Neural progenitor cell (in vitro differentiated cells): ENCODE data around the gene GMCL2. TPM values are rescaled to one million over a fixed set of nuclear protein-coding genes. Genes with fewer than 3 reads are reported as not detected.

Experiments
- DNase-seq: peaks from one replicate; pipeline ENCODE4 v3.0.0-alpha.2; 2016; ENCODE audit warnings: low spot score
- H2AFZ ChIP-seq: fragments of 200-600 bp; sonication (generic); replicated peaks from 2 replicates; pipeline ENCODE4 v1.6.1; 2016; ENCODE audit warnings: antibody characterized with exemption
- H3F3A ChIP-seq: fragments of 200-600 bp; sonication (generic); 2 replicates; pipeline ENCODE4 v1.6.1; 2016; ENCODE audit warnings: antibody characterized with exemption, low read depth
- H3K27ac ChIP-seq: fragments of 200-600 bp; sonication (generic); 2 replicates; pipeline ENCODE4 v1.5.1; 2016; ENCODE audit warnings: mild to moderate bottlenecking
- H3K27me3 ChIP-seq: fragments of 200-600 bp; sonication (generic); 2 replicates; pipeline ENCODE4 v1.6.1; 2016; ENCODE audit warnings: mild to moderate bottlenecking, moderate library complexity
- H3K36me3 ChIP-seq: fragments of 200-600 bp; sonication (generic); 2 replicates; pipeline ENCODE4 v1.5.1; 2016
- H3K4me1 ChIP-seq: fragments of 200-600 bp; sonication (generic); 2 replicates; pipeline ENCODE4 v1.6.1; 2016; ENCODE audit warnings: mixed run types
- H3K4me2 ChIP-seq: fragments of 200-600 bp; sonication (generic); 2 replicates; pipeline ENCODE4 v1.6.1; 2016
- H3K4me3 ChIP-seq: fragments of 200-600 bp; sonication (generic); 2 replicates; pipeline ENCODE4 v1.5.1; 2016
- H3K79me2 ChIP-seq: fragments of 200-600 bp; sonication (generic); 2 replicates; pipeline ENCODE4 v1.6.1; 2016; ENCODE audit warnings: low read depth
- H3K9ac ChIP-seq: fragments of 200-600 bp; sonication (generic); 2 replicates; pipeline ENCODE4 v1.6.1; 2016
- H3K9me3 ChIP-seq: fragments of 200-600 bp; sonication (generic); 2 replicates; pipeline ENCODE4 v1.5.1; 2016; ENCODE audit warnings: low read depth
- H4K20me1 ChIP-seq: fragments of 200-600 bp; sonication (generic); 2 replicates; pipeline ENCODE4 v1.6.1; 2016; ENCODE audit warnings: low read depth
- H3K27ac Mint-ChIP-seq: 3 replicates; pipeline ENCODE4 v1.8.0; 2021; ENCODE audit warnings: mixed read lengths
- H3K27me3 Mint-ChIP-seq: 2 replicates; pipeline ENCODE4 v1.8.0; 2022; ENCODE audit warnings: low read depth, mild to moderate bottlenecking, inconsistent platforms, moderate library complexity, mixed read lengths; ENCODE audit not compliant: insufficient read depth
- H3K36me3 Mint-ChIP-seq: 3 replicates; pipeline ENCODE4 v1.8.0; 2021; ENCODE audit warnings: mixed read lengths
- H3K4me1 Mint-ChIP-seq: 3 replicates; pipeline ENCODE4 v1.8.0; 2021; ENCODE audit warnings: mixed read lengths
- H3K4me3 Mint-ChIP-seq: 3 replicates; pipeline ENCODE4 v1.8.0; 2021; ENCODE audit warnings: mild to moderate bottlenecking, moderate library complexity, mixed read lengths
- H3K9me3 Mint-ChIP-seq: 3 replicates; pipeline ENCODE4 v1.8.0; 2020; ENCODE audit warnings: mixed read lengths
- EZH2 ChIP-seq: fragments of 200-600 bp; sonication (generic); IDR thresholded peaks from 2 replicates; pipeline ENCODE4 v1.6.1; 2017; ENCODE audit warnings: antibody characterized with exemption, mild to moderate bottlenecking, moderate library complexity
- EZH2phosphoT487 ChIP-seq: fragments of 200-600 bp; sonication (generic); IDR thresholded peaks from 2 replicates; pipeline ENCODE4 v1.6.1; 2017; ENCODE audit warnings: antibody characterized with exemption
- total RNA-seq: library from RNA; depleted of rRNA; stranded (reverse); fragments of >200 nt; gene quantifications from 2 replicates; pipeline ENCODE4 v1.2.3, GENCODE V29; 2015; ENCODE audit warnings: low replicate concordance
- TF ChIP-seq, protein P1 (sequence below): fragments of 200-600 bp; sonication (generic); IDR thresholded peaks from 2 replicates; pipeline ENCODE4 v1.5.1; 2017; ENCODE audit warnings: antibody characterized with exemption, mild to moderate bottlenecking

The GMCL2 gene
- total RNA-seq, 1 donor from 2014 or later: not detected

DNA sequence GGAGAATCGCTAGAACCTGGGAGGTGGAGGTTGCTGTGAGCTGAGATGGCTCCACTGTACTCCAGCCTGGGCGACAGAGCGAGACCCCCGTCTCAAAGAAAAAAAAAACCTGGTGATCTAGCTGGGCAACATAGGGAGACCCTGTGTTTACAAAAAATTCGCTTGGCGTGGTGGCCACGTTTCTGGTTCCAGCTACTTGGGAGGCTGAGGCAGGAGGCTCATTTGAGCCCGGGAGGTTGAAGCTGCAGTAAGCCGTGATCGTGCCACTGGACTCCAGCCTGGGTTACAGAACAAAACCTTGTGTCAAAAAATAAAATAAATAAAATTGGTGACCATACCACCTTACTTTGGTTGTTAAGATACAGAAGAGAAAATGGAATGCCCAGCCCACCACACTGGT, 15.4 kb upstream of the GMCL2 start:
- Histone ChIP-seq H3F3A (peaks cover 40% of the 10 kb centered on the region), H3K27ac (no peak overlapping the region), H4K20me1 (peaks cover 26% of the 10 kb centered on the region), H3K79me2 (peaks cover 38% of the 10 kb centered on the region), H3K4me1 (peaks cover 16% of the 10 kb centered on the region), H3K36me3 (peaks cover 11% of the 10 kb centered on the region), H2AFZ (no peak overlapping the region), H3K4me2 (no peak overlapping the region), H3K4me3 (no peak overlapping the region), H3K9me3 (no peaks in the 10 kb centered on the region), H3K27me3 (peaks cover 9% of the 10 kb centered on the region), H3K9ac (no peak overlapping the region)
- Mint-ChIP-seq H3K4me3 (peak overlapping the region; percentile 80), H3K27ac (no peak overlapping the region), H3K36me3 (peaks cover 13% of the 10 kb centered on the region), H3K4me1 (peaks cover 28% of the 10 kb centered on the region), H3K27me3 (peaks cover 26% of the 10 kb centered on the region), H3K9me3 (peaks cover 2% of the 10 kb centered on the region)
- DNase-seq: no peak
- TF ChIP-seq, protein P1, sequence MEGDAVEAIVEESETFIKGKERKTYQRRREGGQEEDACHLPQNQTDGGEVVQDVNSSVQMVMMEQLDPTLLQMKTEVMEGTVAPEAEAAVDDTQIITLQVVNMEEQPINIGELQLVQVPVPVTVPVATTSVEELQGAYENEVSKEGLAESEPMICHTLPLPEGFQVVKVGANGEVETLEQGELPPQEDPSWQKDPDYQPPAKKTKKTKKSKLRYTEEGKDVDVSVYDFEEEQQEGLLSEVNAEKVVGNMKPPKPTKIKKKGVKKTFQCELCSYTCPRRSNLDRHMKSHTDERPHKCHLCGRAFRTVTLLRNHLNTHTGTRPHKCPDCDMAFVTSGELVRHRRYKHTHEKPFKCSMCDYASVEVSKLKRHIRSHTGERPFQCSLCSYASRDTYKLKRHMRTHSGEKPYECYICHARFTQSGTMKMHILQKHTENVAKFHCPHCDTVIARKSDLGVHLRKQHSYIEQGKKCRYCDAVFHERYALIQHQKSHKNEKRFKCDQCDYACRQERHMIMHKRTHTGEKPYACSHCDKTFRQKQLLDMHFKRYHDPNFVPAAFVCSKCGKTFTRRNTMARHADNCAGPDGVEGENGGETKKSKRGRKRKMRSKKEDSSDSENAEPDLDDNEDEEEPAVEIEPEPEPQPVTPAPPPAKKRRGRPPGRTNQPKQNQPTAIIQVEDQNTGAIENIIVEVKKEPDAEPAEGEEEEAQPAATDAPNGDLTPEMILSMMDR: no peak

DNA sequence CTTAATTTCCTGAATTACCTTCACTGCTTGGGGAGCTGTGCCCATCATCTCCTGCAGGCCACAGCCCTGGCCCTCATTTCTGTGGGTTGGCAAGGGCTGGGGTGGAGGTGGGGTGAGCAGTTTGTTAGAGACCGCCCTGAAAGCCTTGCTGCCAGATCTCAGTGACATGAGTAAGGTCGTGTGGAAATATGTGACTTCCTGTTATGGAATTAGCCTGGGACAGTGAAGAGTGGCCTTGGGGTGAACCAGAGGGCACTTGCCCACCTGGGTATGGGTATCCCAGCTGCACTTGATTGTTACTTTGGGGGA, 14.7 kb upstream of the GMCL2 start:
- H3F3A ChIP-seq: peaks cover 36% of the 10 kb centered on the region
- no peak overlapping the region for H2AFZ ChIP-seq
- no peak overlapping the region for H3K4me2 ChIP-seq
- H3K36me3 ChIP-seq: peaks cover 6% of the 10 kb centered on the region
- no peak for DNase-seq
- H3K27me3 Mint-ChIP-seq: peaks cover 26% of the 10 kb centered on the region
- peaks cover 13% of the 10 kb centered on the region for H3K36me3 Mint-ChIP-seq
- peaks cover 12% of the 10 kb centered on the region for H3K4me1 ChIP-seq
- H4K20me1 ChIP-seq: peaks cover 19% of the 10 kb centered on the region
- TF ChIP-seq EZH2 (no peak), EZH2phosphoT487 (no peak)
- TF ChIP-seq, protein P1: no peak
- H3K27me3 ChIP-seq: peaks cover 9% of the 10 kb centered on the region
- H3K4me3 ChIP-seq: no peak overlapping the region
- H3K79me2 ChIP-seq: peaks cover 31% of the 10 kb centered on the region
- no peak overlapping the region for H3K27ac ChIP-seq
- H3K9me3 ChIP-seq: no peaks in the 10 kb centered on the region
- H3K9me3 Mint-ChIP-seq: peaks cover 2% of the 10 kb centered on the region
- H3K4me1 Mint-ChIP-seq: peaks cover 26% of the 10 kb centered on the region
- peak overlapping the region; percentile 7 for H3K4me3 Mint-ChIP-seq
- no peak overlapping the region for H3K27ac Mint-ChIP-seq
- H3K9ac ChIP-seq: no peak overlapping the region

DNA sequence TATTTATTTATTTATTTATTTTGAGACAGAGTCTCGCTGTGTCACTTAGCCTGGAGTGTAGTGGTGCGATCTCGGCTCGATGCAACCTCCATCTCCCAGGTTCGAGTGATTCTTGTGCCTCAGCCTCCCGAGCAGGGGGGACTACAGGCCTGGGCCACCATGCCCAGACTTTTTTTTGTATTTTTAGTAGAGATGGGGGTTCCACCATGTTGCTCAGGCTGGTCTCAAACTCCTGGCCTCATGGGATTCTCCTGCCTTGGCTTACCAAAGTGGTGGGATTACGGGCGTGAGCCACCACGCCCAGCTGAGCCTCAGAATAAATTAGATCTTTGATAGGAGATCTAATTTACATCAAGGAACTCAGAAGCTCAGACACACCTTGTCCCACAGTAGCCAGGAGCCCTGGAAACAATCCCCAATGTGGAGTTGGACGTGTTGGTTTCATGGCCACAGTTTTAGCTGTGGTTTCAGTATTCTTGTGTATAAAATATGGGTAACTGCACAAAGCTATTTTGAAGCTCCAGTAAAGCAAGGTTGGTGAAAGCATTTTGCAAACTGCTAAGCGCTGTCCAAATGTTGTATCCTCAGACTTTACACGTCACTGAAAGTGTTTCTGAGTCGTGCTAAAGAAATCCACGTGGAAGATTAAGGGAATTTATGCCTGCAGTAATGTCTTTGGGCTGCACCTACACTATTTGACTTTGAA, 14.2 kb upstream of the GMCL2 start:
- H3K4me1 ChIP-seq: peaks cover 12% of the 10 kb centered on the region
- peaks cover 10% of the 10 kb centered on the region for H3K36me3 Mint-ChIP-seq
- peaks cover 9% of the 10 kb centered on the region for H3K27me3 ChIP-seq
- DNase-seq: no peak
- H3K9me3 ChIP-seq: no peaks in the 10 kb centered on the region
- peaks cover 14% of the 10 kb centered on the region for H4K20me1 ChIP-seq
- no peak overlapping the region for H3K27ac ChIP-seq
- H3K4me3 ChIP-seq: no peak overlapping the region
- peaks cover 26% of the 10 kb centered on the region for H3K27me3 Mint-ChIP-seq
- H2AFZ ChIP-seq: no peak overlapping the region
- peaks cover 36% of the 10 kb centered on the region for H3F3A ChIP-seq
- H3K27ac Mint-ChIP-seq: no peak overlapping the region
- H3K4me3 Mint-ChIP-seq: no peak overlapping the region
- H3K9me3 Mint-ChIP-seq: peaks cover 2% of the 10 kb centered on the region
- H3K4me2 ChIP-seq: no peak overlapping the region
- peaks cover 26% of the 10 kb centered on the region for H3K79me2 ChIP-seq
- peaks cover 27% of the 10 kb centered on the region for H3K4me1 Mint-ChIP-seq
- TF ChIP-seq, protein P1: no peak
- TF ChIP-seq EZH2 (no peak), EZH2phosphoT487 (no peak)
- peaks cover 1% of the 10 kb centered on the region for H3K36me3 ChIP-seq
- no peak overlapping the region for H3K9ac ChIP-seq
